GM19328 (cell line): ENCODE measurements around the gene RELL1.

Source experiments
- ATAC-seq: cut with Tn5 transposase; IDR thresholded peaks from one replicate; pipeline ENCODE4 v1.9.1; 2021; ENCODE audit warnings: mild to moderate bottlenecking, moderate library complexity; ENCODE audit not compliant: unreplicated experiment

Gene RELL1

DNA sequence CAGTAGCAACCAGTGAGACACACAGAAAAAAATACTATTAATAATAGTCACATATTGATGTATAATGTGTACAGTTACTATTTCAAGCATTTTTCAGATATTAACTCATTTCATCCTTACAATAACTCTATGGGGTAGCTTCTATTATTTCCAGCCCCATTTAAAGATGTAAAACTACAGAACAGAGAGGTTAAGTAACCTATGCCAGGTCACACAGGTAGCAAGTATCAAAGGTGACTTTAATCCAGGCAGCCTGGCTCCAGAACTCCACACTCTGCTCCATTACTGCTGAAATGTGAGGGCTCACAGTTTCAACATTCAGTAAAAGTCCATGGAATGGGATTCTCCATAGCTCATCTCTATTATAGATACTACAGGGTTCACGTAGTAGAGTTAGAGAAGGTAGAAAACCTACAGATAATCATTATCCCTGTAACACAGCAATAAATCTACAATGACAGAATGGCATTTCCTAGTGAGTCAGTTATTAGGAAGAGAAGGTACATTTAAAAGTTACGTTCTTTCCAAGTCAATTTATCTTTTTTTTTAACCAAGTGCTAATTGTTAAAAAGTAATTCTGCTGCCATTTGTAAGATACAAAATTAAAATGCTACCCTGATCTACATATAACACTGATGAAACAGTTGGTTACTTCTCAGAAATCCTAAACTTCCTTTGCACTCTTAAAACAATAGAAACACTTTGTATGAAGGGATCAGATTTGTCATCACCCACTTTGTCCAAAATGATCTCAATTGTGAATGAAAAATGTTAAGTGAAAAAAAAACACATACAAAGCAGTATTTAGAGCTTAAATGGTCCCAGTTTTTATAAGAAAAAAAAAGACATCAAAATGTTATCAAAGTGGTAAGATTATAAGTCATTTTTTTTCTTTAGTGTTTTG, 18.7 kb downstream of the RELL1 start:
- ATAC-seq = no peak

DNA sequence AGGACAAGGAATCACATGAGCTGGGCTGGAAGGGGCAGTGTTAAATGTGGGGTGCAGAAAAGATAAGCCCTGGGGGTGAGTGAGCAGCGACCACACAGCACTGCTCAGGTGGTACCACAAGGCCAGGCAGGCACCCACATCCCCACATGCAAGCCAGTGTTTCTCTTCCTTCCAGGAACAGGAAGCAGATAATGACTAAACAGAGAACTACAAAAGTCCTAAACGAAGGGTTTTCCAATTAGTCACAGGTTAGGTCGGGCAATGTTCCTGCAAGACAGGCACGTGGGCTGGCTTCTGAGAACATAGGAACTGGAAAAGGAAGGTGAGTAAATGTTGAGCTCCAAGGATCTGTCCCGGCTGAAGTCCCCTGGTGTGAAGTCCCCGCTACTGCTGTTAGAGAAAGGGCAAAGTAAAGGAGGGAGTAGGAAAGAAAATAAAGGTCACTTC, 19.5 kb downstream of the RELL1 start:
- no peak for ATAC-seq

DNA sequence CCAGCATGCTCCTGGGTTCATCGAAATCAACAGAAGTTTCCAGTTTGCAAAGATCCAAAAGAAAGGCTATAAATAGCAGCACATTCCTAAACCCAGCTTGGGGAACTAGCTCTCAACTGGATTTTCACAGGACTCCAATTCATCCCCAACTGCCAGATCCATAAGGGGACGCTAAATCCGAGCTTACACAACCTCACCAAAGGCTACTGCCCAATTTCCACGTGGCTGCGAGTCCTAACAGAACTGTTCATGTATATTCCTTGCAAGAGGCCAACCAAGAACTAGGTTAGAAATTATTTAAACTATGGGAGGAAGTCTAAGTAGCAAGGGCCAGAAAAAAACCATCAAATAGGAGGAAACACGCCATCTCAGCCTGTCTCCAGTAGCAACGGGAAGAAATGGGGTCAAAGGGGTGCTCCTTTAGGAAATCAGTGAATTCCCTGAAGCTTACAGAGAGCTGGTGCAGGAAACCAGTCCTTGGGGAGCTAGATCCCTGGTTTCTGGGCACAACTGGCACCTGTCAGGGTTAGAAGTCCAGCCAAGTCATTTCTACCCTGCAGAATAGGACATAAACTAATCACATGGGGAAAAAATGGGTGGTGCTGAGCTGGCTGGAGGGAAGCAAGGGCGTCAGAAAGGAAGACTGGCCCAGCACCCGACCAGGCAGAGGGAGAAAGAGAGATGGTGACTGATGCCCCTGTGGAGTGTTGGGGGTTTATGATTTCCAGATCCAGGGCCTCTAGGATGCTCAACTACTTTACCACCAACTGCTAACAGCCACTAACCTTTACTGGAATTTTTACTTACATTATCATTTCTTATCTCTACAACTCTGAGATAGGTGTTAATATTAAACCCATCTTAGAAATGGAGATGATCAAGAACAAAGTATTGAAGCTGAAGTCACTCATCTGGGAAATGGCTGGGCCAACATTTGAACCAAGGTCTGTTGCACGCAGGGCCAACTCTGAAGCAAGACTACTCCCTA, 20.5 kb downstream of the RELL1 start:
- no peak for ATAC-seq

DNA sequence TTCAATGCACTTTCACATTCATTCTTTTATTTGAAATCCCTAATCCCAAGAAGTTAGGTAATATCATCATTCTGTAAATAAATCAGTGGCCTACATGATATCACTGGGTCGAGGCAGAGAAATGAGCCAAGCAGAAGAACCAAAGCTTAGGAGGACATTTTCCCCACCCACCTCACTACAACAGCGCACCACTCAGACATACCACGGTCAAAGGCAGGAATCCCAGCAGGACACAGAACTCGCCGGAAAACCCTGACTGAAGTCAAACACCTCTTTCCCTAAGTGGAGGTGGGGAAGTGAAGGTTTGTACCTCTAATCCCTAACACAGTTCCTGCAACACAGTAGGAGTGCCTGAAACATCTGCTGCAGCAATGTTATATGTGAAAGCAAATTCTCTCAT, 21.5 kb downstream of the RELL1 start:
- no peak for ATAC-seq

DNA sequence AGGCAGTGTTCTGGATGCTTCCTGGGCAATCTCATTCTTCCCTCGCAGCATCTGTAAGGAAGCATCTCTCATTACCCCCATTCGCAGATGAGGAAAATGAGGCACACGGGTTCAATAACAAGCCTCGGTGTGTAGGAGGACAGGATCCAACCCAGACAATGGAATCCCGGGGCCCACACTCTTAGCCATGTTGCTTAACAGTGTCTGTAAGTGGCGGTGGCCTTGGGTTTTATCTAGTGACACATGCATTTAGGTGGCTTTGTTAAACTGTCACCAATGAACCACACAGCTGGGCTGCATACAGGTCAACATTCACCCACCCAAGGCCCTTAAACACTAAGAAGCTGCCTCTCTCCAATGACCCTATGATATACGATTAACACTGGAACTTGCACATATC, 22.6 kb downstream of the RELL1 start:
- no peak for ATAC-seq

DNA sequence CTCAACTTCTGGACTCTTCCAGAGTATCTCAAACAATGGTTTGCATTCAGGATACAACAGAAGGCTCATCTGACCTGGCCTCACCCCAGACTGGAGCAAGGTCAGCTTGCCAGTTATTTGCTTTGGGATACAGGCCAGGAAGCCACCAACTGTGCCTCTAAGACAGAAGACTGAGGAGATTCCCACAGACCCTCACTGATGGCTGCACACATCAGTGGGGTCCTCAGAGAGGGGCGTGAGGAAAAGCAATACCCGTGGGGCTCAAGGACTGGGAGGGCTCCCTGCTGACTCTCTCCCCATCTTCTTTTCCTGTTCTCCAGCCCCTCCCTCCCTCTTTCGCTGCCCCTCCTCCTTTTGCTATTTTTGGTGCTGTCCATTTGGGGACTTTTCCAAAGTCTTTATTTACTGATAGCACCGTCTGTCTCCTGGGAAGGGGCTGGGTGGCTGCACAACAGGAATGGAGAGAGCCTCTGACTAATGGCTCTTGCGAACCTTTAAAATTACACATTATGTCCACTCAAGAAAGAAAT, 23.2 kb downstream of the RELL1 start:
- no peak for ATAC-seq

DNA sequence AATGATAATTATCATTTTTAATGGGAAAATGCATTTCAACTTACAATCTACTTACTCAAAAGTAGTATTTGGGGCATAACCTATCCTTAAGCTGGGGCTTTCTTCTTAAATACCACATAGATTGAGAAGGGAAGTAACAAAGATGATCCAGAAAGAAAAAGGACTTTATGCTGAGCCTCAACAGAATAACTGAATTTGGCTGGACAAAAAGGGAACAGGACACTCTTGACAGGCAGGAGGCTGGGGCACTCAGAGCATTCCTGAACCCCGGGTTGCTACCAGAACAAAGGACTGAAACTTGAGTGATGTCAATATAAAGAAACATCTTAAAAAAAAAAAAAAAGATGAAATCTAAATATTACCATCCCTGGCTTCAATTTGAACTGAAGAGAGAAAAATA, 23.9 kb downstream of the RELL1 start:
- no peak for ATAC-seq

DNA sequence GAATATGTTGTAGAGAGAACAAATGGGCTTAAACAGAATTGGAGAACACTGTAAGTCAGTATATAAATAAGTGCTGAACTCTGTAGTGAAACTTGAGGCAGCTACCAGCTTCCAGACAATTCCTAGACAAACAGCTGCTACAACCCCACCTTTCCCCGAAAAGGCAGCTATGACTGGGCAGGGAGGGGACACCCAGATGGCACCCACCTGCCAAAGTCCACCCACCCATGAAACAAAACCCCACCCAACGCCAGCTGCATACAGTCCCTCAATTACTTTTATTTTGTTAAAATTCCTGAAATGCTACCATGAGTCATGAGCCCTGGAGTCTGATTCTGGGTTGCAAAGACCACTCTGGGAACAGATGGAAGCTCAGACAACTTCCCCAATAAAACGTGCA, 24.4 kb downstream of the RELL1 start:
- ATAC-seq = no peak

DNA sequence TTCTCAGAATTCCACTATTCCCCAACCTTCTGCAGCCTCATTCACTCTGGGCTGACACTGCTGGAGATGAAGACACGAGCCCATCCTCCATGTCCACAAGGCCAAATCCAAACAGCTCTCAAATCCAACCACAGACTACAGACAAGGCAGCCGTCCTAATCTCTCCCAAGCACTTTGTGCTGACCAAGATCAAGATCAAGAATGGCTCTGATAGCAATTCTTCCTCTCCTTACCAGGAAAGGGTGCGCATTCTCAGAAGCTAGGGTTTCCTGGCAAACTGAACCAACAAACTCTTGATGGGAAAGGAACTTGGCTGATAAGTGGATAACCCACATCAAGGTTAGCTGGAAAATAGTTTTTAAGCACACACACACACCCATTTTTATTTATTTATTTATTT, 26.5 kb downstream of the RELL1 start:
- no peak for ATAC-seq

DNA sequence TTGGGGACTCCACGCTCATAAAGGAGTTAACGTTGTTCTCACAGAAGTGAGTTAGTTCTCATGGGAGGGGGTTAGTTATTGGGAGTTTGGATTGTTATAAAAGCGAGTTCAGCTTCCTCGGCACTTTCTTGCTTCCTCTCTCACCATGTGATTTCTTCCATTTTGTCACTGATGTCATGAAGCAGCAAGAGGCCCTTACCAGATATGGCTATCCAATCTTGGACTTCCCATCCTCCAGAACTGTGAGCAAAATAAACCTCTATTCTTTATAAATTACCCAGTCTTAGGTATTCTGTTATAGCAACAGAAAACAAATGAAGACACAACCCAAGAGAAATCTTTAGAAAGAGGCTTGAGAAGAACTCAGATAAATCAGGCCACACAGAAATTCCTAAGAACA, 29.5 kb downstream of the RELL1 start:
- no peak for ATAC-seq

DNA sequence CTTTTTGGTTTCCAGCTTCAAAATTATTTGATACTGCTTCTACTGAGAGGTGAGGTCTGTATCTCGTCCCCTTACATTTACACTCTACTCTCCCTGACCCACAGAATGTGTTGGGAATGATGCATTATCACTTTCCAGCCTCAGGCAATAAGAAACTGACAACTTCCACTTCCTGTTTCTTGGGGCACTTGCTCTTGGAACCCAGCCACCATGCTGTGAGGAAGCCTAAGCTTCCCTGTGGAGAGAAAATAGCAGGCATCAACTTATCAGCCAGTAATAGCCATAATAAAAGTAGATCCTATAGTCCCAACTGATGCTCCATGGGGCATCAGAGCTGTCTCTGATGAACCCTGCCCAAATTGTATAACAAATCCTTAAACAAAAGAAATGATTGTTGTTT, 32.6 kb downstream of the RELL1 start:
- no peak for ATAC-seq

DNA sequence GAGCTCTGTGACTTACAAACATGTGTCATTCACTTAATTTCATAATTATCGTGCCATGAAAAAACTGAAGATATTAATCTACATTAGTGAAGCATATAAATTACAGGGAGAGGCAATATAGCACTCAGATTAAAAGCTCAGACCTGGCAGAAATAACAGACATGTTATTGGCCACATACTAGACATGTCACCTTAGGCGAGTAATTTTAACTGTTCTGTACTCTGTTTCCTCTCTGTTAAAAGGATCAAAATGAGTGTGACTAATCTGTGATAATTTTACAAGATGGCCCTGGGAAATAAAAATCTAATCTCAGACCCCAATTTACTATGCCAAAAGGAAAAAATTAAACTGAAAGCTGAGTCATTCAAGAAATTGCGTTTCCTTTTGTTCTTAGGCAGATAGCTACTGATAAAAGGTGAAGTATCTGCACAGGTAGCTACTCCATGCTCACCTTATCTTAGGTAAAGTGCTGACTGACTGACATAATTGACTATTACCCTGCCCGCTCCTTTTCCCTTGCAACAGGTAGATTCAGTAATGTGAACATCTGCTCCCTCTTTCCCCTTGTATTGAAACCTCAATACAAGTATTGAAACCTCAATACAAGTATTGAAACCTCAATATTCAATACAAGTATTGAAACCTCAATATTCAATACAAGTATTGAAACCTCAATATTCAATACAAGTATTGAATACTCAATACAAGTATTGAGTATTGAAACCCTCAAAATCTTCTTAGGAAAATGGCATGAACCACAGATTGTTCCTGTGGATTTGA, 33.2 kb downstream of the RELL1 start:
- no peak for ATAC-seq

DNA sequence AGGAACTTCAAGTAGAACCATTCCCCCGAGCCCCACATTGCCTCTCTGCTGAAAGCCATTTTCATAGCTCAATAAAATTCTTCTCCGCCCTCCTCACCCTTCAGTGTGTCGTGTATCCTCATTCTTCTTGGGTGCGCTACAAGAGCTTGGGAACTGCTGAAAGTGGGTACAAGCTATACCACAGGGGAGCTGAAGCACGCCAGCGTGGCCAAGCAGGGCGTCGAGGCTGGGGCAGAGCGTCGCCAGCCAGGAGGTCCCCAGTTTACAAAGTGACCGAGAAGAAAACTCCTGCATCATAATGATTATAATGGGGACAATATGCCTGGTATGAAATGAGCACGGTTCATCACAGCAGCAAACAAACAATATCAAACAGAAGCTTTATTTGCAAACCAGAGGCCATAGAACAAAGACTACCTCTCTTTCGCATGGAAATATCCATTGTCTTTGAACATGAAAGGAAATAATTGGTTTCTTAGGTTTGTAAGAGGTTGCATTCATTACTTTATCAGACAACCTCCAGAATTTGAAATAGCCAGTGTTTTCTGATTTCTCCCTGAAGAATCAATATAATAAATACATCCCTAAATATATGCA, 34.3 kb downstream of the RELL1 start:
- no peak for ATAC-seq

DNA sequence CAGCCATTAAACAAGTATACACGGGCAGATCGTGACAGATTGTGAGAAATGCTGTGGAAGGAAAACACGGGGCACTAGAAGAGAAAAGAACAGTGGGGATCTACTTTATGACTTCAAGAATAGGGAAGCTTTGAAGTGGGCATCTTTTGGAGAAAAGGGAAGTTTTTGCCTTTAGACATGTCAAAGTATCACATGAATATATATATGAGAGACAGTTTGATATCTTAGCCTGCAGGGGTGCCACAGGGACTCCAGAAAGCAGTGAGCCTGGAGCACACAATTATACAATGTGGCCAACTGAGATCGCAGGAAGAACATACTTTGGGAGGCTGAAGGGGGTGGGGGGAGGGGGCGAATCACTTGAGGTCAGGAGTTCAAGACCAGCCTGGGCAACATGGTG, 35.7 kb downstream of the RELL1 start:
- no peak for ATAC-seq

DNA sequence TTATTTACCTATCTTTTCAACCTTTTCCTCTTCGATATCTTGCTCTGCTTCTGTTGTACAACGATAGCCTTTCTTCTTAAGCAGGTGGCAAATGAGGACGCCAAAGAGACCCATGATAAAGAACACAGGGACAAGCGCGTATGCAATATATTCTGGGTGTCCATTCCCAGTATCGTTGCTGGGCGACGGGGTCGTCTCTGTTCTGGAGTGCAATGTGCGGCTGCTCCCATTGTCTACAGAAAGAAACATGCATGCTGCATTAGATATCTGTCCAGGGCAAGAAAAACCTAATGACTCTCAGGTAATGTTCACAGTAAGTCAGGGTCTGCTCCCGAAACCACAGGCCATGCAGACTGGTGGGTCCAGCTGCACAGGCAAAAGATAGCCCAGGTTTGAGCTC, 36.9 kb downstream of the RELL1 start:
- no peak for ATAC-seq

DNA sequence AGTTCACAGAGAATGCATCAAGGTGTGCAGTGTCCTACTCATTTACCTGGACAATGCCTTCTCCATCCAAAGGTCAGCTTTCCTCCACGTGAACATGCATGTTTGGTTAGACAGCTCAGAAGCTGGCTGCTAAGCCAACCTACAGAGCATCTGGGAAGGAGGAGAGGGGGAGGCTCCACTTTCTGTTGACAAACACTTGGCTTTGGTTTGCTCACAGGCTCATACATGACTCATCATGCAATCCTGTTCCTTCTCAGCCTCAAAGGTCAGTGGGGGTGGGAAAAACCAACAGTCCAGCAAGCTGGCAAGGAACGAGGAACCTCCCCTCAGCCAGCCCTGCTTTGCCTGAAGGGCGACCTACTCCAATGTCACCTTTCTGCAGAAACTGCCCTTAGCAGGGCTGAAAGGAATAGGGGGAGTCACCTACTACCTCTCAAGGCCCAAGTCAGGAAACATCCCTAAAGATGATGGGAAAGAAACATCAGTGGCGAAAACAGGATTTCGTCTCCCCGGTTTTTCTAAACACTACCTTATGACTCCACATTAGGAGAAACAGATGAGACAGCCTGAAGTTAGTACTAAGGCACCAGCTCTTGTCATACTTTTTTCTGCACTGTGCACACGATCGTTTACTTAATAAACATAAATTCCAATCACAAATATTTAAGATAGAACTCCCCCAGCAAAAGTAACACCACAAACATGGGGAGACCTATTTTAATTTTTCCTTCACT, 37.9 kb downstream of the RELL1 start:
- no peak for ATAC-seq

DNA sequence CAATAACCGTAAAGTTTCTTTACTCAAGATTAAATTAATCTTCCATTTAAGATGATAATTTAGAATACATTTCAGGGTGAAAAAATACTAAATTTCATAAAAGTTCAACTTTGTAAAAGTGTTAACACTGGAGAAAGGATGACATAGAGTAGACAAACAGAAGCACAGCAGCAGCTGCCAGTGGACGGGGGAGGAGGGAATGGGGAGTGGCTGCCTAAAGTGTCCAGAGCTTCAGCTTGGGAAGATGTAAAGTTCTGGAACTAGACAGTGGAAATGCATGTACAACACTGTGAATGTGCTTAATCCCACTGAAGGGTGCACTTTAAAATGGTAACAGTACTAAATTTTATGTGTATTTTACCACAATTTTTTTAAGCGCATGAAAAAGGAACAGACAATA, 39.9 kb downstream of the RELL1 start:
- no peak for ATAC-seq

DNA sequence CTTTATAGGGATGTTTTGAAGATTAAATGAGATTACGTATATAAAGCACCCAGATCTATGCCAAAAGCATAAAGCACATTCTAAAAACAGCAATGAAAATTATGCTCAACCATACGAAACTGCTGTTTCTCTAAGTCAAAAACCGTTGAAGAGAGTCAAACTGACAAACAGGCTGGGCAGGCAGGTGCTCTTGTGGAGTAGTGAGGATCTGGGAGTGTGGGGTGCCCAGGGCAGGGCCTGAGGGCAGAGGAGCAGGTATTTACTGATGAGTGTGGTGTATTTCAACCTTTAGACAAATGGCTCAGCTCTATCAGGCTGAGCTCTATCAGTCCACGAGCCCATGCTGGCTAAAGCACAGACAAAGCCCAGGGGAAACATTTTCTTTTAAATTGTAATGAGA, 40.4 kb downstream of the RELL1 start:
- ATAC-seq = no peak

DNA sequence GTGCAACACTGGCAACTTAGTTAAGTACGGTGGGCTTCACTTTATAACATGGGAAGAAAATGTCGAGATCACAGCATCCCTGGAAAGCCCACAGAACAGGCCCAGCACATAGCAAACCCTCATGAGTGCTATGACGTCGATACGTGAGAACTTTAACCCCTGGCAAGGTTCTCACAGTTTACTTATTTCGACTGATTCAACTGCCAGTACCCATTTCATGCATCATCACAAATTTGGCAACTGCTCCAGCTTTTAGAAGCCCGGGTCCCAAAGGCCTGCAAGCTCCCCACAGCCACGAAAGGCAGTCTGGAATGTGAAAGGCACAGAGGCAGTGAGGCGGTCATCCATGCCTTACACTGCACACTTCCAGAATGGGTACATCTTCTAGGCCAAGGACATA, 41.2 kb downstream of the RELL1 start:
- ATAC-seq = no peak
